Kidney capillary endothelial cell (primary cell): Measurements from ENCODE around the gene B4GALT1.

ENCODE experiments used
- DNase-seq: peaks from one replicate; pipeline ENCODE4 v3.0.0-alpha.2; 2018; ENCODE audit warnings: low spot score

The B4GALT1 gene, protein sequence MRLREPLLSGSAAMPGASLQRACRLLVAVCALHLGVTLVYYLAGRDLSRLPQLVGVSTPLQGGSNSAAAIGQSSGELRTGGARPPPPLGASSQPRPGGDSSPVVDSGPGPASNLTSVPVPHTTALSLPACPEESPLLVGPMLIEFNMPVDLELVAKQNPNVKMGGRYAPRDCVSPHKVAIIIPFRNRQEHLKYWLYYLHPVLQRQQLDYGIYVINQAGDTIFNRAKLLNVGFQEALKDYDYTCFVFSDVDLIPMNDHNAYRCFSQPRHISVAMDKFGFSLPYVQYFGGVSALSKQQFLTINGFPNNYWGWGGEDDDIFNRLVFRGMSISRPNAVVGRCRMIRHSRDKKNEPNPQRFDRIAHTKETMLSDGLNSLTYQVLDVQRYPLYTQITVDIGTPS

DNA sequence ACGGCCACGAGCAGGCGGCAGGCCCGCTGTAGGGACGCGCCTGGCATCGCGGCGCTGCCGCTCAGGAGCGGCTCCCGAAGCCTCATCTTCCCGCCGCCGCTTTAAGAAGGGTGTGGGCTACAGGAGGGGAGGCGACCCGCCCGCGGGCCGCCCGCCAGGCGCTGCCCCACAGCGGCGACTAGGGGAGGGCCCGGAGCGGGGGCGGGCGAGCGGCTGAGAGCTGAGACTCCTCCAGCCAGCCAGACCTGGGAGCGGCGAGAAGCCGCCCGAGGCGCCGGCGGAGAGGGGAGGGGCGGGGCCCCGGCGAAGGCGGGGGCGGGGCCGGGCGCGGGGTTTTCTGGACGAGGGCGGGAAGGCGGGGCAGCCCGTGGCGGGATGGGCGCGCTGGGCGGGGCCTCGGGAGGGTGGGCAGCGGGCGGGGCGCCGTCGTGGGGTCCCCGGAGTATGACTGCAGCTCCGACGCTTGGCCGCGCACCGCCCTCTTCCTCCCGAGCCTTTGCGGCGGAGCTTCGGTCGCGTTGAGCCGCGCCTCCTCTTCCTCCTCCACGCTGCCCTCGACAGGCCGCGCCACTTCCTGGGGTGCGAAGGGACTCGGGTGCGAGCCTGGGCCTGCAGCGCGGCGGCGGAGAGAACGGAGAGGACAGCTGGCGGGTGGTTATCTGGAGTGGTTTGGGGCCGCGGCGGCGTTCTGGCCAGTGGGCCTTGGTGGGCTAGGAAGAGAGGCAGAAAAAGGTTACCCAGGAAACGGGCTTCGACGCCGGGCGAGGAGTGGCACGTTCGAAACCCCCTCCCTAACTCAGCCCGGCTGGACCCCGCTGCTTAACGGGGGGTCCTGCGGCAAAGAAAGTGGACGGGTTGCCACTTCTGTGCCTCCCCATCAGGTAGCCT, at the start of gene B4GALT1:
Gene B4GALT1, minus strand, starts transcription at position 253 of the 888 bp plus-strand sequence. Its CDS starts 167 bp downstream, at position 86.
- peak; percentile 84 for DNase-seq

DNA sequence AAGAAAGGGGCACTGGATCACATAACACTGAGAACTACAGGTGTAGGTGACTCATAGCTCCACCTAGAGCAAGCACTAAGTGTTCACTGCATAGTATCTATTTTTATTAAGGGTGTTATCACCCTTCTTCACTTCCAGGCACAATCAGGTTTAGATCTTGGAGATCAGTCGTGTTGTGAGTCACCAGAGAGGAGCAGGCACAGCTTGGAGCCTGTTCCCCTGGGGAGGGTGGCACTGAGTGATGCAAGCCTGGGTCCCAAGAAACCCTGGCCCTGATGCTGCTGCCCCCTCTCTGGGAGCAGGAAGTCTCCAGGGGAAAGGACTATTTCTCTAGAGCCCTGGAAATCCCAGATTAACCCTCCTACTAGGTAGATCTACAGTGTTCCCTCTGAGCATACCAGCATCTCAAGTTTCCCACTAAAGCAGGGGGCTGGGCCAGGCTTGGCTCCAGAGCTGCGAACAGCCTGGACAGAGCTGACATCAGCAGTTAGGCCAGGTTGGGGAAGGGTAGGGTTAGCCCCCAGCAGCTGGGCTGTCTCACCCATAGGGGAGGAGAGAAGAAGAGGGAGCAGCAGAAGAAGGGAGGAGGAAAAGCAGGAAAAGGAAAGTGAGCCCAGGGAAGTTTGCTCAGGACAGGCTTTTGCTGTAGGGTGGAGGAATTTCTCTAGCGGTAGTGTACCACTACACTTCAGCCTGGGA, 44.7 kb upstream of the B4GALT1 start:
- no peak for DNase-seq

DNA sequence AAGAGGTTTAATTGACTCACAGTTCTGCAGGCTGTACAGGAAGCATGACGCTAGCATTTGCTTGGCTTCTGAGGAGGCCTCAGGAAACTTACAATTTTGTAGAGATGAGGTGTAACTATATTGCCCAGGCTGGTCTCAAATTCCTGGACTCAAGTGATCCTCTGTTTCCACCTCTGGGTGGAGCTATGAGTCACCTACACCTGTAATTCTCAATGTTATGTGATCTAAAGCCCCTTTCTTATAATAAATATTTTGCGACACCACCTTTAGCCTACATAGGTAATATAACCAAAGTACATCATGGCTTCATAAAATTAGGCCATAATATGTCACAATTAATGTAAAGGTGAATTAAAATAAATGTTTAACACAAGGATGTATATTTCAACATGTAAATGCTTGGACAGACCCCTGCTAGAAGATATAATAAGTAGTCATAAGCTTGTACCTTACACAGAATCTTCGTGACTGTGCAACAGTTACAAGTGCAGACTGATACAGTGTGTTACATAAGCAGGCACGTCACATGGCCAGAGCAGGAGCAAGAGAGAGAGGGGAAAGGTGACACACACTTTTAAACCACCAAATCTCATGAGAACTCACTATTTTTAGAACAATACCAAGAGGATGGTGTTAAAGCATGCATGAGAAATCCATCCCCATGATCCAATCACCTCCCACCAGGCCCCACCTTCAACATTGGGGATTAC, 43.0 kb upstream of the B4GALT1 start:
- no peak for DNase-seq

DNA sequence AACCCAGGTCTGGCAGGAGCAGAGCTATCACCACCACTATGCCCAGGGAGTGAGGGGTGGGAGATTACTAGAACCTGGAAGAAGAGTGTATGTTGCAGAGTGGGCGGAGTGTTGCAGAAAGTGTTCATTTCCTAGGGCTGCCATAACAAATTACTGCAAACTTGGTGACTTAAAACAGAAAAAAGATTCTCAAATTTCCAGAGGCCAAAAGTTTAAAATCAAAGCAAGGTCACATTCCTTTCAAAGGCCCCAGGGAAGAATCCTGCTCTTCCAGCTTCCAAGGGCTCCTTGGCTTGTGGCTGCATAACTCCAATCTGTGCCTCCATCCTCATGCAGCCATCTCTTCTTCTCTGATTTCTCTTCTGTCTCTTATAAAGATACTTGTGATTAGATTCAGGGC, 42.3 kb upstream of the B4GALT1 start:
- no peak for DNase-seq

DNA sequence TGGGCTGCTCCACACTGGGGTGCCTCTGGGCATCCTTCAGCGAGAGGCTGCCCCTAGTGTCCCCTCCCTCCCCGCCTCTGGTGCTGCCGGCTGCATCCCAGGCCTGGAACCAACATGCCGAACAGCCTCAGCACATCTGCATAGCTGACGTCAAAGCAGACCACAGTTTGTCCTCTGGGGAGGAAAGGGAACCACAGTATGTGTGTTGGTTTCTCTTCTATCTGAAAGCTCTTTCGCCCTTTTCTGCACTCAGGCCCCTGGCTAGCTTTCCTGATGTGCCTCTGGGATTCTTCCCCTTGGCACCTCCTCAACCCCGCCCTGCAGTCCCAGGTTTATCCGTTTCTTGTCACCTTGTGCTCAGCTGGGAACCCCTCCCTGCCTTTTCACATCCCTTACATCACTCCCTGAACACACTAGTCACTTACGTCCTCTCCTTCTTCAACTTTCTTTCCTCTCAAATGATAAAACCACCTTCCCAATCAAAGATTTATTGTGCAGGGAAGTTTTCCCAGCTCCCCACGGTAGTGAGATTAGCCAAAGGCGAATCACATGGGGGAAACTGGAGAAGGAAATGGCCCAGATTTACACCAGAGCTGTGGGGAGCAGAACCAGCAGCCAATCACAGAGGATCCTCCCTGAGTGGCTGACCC, 35.5 kb upstream of the B4GALT1 start:
- no peak for DNase-seq

DNA sequence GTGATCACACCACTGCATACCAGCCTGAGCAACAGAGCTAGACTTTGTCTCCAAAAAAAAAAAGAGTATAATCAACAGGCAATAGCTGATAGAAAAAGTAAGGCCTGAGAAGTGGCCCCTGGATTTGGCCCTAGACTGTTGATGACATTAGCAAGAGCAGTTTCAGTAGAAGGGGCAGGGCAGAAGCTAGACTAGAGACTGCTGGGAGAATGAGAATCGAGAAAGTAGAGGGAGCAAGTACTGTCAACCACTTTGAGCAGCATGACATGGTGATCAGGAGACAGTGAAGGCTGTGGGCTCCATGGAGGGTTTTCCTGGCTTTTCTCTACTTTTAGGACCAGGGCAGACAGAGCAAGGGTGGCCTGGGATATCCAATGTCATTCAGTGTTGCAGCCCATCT, 34.9 kb upstream of the B4GALT1 start:
- no peak for DNase-seq

DNA sequence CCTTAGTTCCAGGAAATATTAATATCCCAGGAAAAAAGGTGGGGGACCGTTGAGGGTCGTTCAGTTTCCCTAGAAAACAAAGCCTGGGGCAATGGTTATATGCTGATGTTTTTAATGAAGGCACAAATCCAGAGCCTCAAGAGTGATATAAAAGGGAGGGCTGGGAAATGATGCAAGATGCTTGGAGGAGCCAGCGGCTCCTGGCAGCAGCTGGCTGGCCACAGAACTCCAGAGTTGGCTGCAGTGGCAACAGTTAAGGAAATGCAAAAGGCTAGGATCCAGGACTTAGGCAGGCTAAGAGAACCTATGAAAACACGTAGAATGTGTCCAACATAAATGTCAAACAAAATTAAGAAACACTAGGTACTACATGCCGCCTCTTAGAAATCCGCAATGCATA, 31.0 kb upstream of the B4GALT1 start:
- DNase-seq = no peak

DNA sequence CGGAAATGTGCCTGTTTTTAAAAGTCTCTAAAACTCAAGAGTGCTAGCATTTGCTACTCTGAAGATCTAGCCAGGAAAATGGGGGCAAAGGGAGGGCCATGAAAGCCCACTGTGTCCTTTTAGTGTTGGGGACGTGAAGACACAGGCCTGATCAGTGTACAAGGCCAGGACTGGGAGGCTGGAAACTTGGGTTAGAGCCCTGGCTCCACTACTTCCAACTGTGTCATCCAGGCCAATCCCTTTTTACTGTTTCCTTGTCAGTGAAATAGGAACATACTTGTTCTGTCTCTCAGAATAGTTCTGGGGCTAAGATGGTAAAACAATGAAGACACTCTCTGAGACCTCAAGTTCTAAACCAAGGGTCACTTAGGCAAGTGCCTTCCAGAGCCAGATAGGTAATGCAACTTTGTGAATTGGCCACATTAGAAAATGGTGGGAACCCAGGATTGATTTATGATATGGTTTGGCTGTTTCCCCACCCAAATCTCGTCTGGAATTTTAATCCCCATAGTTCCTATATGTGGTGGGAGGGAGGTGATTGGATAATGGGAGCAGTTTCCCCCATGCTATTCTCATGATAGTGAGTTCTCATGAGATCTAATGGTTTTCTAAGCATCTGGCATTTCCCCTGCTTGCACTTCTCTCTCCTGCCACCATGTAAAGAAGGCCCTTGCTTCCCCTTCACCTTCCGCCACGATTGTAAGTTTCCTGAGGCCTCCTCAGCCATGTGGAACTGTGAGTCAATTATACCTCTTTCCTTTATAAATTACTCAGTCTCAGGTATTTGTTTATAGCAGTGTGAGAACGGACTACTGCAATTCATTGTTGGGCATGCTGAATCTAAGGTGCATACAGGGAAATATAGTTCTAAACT, 30.4 kb upstream of the B4GALT1 start:
- no peak for DNase-seq

DNA sequence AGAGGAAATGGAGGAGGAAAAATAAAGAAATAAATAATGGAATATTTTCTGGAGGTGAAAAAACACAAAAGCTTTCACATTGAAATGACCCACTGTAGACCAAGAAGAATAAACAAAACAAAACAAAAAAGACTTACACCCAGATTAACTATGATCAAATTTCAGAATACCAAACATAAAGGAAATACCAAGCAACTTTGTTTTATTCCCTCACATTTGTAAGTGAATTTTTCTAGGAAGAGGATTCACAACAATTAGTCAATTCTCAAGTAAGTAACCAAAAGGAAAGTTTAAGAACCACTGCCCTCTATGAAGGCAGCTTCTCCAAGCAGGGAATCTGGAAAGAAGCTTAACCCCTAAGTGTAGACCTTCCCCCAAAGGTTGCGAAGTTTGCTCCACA, 29.6 kb upstream of the B4GALT1 start:
- DNase-seq = no peak

DNA sequence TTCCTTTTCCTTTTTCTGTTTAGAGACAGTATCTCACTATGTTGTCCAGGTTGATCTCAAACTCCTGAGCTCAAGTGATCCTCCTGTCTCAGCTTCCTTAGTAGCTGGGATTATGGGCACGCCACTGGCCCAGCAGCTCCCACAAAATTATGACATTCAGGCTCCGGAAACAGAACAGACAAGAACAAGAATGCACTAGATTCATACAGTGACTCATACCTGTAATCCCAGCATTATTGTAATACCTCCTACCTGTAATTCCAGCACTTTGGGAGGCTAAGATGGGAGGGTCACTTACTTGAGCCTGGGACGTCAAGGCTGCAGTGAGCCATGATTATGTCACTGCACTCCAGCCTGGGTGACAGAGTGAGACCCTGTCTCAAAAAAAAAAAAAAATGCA, 26.7 kb upstream of the B4GALT1 start:
- DNase-seq = no peak

DNA sequence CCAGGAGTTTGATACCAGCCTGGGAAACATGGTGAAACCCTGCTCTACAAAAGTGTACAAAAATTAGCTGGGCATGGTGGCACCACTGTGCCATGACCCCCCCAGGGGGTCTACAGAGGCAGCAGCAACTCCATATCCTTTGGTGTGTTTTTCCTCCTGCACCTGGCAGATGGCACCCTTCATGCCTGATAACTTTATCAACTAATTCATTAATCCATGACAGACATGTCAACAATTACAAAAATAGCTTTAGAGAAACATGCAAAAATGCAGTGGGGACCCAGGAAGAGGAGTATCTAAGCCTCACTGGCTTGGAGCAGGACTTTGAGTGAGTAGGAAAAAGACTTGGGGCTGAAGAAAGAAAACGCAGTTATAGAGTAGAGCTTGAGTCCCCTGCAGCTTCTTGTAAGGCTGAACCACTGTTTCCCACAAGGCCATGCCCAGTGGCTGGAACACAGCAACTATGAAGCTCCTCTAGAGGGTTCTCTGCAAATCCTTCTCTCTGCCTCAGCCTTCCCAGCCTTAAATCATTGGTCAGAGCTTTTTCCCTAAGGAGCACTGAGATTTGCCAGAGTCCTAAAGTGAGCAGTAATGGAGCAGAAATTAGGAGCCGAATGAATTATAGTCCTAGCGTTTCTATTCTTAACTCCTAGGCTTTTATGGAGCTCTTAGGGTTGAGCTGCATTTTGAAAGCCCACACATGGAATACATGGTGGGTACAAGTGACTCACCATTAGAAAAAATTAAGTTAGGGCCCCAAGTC, 25.5 kb upstream of the B4GALT1 start:
- DNase-seq = no peak

DNA sequence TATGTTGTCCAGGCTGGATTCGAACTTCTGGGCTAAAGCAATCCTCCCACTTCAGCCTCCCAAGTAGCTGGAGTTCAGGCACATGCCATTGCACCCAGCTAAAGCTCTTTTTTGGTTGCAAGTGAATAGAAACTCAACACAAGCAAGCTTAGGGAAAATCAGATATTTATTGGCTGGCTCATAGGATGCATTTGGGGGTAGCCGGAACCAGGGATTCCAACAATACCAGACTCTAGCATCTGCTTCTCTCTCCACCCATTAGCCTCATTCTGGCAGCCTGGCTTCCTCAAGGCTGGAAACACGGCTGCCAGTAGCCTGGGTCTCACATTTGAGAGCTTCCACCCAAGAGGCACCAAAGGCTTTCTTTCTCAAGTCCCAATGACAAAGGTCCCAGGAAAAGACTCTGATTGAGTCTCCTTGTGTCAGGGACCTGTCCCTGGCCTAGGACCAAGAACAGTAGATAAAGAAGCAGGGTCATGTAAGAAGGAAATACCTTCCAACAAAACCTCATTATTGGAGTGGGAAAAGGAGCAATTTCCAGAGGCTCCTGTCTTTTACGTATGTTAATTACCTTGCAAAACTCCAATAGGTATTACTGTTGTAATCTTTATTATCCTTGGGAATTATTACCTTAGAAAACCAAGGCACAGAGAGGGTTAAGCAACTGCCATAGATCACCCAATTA, 23.0 kb upstream of the B4GALT1 start:
- no peak for DNase-seq

DNA sequence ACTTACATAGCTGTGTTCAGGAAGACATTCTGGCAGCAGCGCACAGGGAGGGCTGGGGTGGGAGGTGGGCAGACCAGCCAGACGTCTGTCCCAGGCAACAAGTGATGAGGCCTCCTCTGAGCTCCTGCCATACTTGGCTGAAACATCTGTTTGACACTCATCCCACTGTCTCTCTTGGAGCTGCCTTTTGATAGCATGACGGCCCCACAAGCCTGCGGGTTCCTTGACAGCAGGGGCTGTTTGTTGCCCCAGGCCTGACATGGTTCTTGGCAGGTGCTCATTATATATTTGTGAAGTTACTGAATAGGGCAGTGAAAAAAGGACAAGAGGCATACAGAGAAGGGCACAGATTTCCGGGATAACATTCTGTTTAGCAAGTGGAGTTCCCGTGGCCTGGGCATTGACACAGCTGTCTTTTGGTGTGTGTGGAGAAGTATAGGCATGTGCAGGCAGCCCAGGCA, 22.2 kb upstream of the B4GALT1 start:
- DNase-seq = no peak

DNA sequence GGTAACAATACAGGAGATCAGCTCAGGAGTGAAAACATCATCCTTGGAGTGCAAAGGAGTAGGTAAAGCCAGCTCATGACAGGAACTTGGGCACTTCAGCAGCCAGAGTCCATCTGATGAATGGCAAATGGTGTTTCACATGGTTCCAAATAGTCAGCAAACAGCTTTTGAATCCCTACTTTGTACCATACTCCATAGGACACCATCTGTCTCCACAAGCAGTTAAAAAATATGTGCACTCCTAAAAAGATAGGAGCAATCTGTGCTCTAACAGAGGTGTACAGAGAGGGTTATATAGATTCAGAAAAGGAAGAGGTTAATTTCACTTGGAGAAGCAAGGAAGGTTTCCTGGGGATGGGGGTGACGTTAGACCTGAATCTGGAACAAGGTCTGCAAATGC, 21.6 kb upstream of the B4GALT1 start:
- no peak for DNase-seq

DNA sequence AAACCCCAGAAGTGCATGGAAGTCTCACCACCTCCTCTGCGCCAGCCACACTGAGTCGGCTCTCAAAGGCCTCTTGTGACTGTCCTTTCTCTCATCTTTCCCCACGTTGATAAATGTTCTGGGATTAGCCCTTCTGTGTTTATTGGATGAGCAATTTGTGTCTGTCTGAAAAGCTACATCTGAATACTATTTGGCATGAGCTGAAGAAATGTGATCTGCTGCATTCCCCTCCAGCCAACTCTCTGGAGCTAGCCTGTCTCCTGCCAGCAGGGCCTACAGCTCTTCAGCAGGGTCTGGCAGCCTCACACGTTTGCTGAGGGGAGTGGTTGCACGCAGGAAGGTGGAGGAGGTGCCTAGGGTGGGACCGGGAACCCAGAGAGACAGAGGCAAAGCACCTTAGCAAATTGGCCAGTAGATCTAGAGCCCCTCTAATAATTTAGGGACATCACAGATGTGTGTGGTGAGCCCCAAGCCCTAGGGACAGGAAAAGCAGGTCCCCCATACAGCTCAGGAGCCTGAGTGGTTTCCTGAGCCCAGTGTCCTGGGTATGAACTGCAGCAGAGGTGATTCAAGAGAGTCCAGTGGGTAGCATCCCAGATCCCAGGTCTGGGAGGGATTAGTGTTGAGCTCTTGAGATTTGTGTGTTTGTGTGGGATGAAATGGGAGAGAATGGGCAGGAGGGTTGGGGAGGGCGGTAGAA, 20.5 kb upstream of the B4GALT1 start:
- DNase-seq = no peak

DNA sequence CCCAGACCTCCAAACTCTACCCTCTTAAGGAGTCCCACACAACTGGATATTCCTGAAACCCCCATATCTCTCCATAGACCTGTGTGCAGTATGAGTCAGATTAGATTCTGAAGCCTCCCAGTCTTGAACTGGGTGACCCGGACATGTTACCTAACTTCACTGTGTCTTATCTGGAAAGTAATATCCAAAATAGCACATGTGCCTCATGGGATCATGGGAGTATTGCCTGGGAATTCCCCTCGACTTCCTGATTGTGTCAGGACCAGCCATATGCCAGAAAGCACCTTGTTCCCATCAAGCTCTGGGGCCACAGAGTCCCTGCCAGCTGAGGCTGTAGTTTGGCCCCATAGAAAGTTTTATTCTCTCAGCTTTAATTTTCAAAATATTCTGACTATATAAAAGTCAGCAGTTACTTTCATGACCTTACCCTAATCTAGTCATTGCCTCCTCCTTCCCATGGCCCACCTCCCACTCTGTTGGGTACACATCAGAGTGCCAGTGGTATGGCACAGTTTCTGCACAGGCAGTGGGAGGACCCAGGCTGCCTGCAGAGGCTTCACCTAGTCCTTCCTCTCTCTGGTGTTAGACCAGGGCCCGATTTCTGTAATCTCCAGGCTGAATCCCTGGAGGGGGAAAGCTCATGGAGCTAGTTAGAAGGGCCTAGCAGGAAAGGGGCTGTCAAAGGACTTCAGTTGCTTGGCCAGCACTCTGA, 19.5 kb upstream of the B4GALT1 start:
- no peak for DNase-seq

DNA sequence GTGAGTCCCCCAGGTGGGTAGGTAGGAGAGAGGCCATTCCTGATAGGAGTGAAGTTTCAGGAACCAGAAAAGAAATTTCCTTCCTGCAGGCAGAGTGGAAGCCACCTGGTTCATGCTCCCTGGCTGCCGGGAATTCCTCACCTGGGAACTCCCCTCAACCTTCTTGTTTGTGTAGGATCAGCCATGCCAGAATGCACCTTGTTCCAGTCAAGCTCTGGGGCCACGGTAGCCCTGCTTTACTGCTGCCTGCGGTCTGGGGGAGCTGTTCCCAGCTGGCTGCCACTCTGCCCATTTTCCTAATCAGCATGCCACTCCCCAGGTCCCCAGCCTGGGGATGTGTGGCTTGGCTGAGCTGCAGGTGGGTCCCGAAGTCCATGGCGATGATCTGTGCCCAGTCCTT, 18.7 kb upstream of the B4GALT1 start:
- DNase-seq = no peak

DNA sequence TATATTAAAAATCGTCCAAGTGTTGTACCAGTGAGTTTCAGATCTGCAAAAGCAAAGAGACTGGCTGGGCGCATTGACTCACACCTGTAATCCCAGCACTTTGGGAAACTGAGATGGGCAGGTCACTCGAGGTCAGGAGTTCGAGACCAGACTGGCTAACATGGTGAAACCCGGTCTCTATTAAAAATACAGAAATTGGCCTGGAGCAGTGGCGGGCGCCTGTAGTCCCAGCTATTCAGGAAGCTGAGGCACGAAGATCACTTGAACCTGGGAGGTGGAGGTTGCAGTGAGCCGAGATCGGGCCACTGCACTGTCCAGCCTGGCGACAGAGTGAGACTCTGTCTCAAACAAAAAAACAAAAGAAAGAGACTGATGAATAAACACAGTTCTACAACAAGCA, 18.3 kb upstream of the B4GALT1 start:
- DNase-seq = no peak
